ENCODE results near the gene GRM8. TPM values are rescaled to one million over a fixed set of nuclear protein-coding genes. Genes with fewer than 3 reads are reported as not detected.

Gene GRM8
- total and polyA plus RNA-seq, 2 experiments from 2014 or later: not detected

DNA sequence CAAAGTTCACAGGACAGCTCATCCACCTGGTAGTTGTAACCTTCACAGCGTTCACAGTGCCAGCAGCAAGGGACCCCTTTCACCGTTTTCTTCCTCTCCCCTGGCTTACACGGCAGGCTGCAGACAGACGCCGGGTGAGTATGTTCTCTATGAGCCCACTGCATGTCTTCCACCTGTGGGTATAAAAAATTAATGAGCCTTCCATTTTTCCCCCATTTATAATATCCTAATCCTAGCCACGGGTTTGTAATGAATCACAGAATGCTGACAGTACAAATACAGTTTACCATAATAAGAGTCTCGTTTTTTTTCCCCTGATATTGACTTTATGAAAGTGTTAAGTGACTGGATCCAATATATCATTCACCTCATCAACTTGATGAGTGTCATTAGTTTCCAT is 719.0 kb downstream of the GRM8 start:
- Histone ChIP-seq H3K4me1 (ENCODE audit: insufficient read depth) (no peaks in the 10 kb centered on the region), H3K9me2 (ENCODE audit: insufficient read depth) (no peaks in the 10 kb centered on the region), H2AFZ (no peak overlapping the region), H3K27me3 (replicated peaks; ENCODE audit: insufficient read depth) (no peaks in the 10 kb centered on the region), H3F3A (ENCODE audit: insufficient read depth) (no peaks in the 10 kb centered on the region), H3K79me2 (ENCODE audit: insufficient read depth) (no peaks in the 10 kb centered on the region), H4K20me1 (ENCODE audit: insufficient read depth) (no peaks in the 10 kb centered on the region), H3K9ac (no peak overlapping the region), H3K36me3 (ENCODE audit: low read depth) (no peaks in the 10 kb centered on the region), H3K4me2 (ENCODE audit: unreplicated experiment) (no peak overlapping the region), H3K27ac (no peak overlapping the region), H3K9me3 (ENCODE audit: low read depth) (no peaks in the 10 kb centered on the region), H3K4me3 (no peak overlapping the region)
- 28 to 44% methylated on average over 7 of the region's 7 CpGs for WGBS, 2 experiments (ENCODE audit: low coverage in 1 of 2, low lambda C conversion rate in 2 of 2, missing lambda C conversion rate in 2 of 2)
- DNase-seq: no peak
- in situ Hi-C loops (cut with MboI): no loop called here
- no peak for TF ChIP-seq EZH2 (IDR thresholded peaks at IDR 0.05; ENCODE audit: insufficient read depth, poor library complexity, severe bottlenecking)
- no peak for TF ChIP-seq EZH2phosphoT487 (IDR thresholded peaks at IDR 0.05; ENCODE audit: insufficient read depth, low read depth)

- no peaks in the 10 kb centered on the region for H3F3A ChIP-seq (ENCODE audit: insufficient read depth)
- no peak overlapping the region for H3K4me2 ChIP-seq (ENCODE audit: unreplicated experiment)
- H3K36me3 ChIP-seq (ENCODE audit: low read depth): no peaks in the 10 kb centered on the region
- H2AFZ ChIP-seq: no peak overlapping the region
- no peak for DNase-seq
- H3K27ac ChIP-seq: no peak overlapping the region
- H3K9me3 ChIP-seq (ENCODE audit: low read depth): no peaks in the 10 kb centered on the region
- TF ChIP-seq EZH2 (IDR thresholded peaks at IDR 0.05; ENCODE audit: insufficient read depth, poor library complexity, severe bottlenecking) (no peak), EZH2phosphoT487 (IDR thresholded peaks at IDR 0.05; ENCODE audit: insufficient read depth, low read depth) (no peak)
- no peaks in the 10 kb centered on the region for H3K79me2 ChIP-seq (ENCODE audit: insufficient read depth)
- no peaks in the 10 kb centered on the region for H3K4me1 ChIP-seq (ENCODE audit: insufficient read depth)
- no peaks in the 10 kb centered on the region for H3K9me2 ChIP-seq (ENCODE audit: insufficient read depth)
- no peaks in the 10 kb centered on the region for H4K20me1 ChIP-seq (ENCODE audit: insufficient read depth)
- in situ Hi-C loops (cut with MboI): no loop called here
- H3K4me3 ChIP-seq: no peak overlapping the region
- H3K9ac ChIP-seq: no peak overlapping the region
- H3K27me3 ChIP-seq (replicated peaks; ENCODE audit: insufficient read depth): no peaks in the 10 kb centered on the region
Observed at GRCh38 chr7:126529833-126530232, 722.9 kb downstream of the GRM8 start.

DNA sequence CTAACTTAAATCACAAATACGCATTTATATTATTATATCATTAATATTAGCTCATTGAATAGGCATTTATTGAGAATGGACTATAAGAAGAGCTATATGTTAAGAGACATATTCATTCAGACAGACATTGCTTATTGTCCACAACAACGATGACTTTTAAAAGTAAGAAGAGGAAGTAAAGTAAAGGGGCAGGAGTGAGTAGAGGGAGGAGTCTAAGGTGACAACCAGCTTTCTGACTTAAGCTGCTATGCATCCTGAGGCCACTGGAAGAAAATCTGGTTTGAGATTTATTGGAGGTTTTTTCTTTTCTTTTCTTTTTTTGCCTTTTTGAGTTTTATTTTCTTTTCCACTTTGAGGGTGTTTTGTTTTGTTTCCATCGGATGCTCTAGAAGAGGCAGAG is 723.5 kb downstream of the GRM8 start:
- Histone ChIP-seq H3K4me1 (ENCODE audit: insufficient read depth) (no peaks in the 10 kb centered on the region), H3K36me3 (ENCODE audit: low read depth) (no peaks in the 10 kb centered on the region), H3K9me2 (ENCODE audit: insufficient read depth) (no peaks in the 10 kb centered on the region), H3K27me3 (replicated peaks; ENCODE audit: insufficient read depth) (no peaks in the 10 kb centered on the region), H3K27ac (no peak overlapping the region), H3K4me2 (ENCODE audit: unreplicated experiment) (no peak overlapping the region), H4K20me1 (ENCODE audit: insufficient read depth) (no peaks in the 10 kb centered on the region), H3K79me2 (ENCODE audit: insufficient read depth) (no peaks in the 10 kb centered on the region), H3K9ac (no peak overlapping the region), H3K4me3 (no peak overlapping the region), H2AFZ (no peak overlapping the region), H3K9me3 (ENCODE audit: low read depth) (no peaks in the 10 kb centered on the region), H3F3A (ENCODE audit: insufficient read depth) (no peaks in the 10 kb centered on the region)
- no peak for DNase-seq
- in situ Hi-C loops (cut with MboI): no loop called here
- WGBS, 2 experiments (ENCODE audit: low coverage in 1 of 2, low lambda C conversion rate in 2 of 2, missing lambda C conversion rate in 2 of 2): 17 to 21% methylated on average over 3 of the region's 3 CpGs
- no peak for TF ChIP-seq EZH2 (IDR thresholded peaks at IDR 0.05; ENCODE audit: insufficient read depth, poor library complexity, severe bottlenecking)
- no peak for TF ChIP-seq EZH2phosphoT487 (IDR thresholded peaks at IDR 0.05; ENCODE audit: insufficient read depth, low read depth)

DNA sequence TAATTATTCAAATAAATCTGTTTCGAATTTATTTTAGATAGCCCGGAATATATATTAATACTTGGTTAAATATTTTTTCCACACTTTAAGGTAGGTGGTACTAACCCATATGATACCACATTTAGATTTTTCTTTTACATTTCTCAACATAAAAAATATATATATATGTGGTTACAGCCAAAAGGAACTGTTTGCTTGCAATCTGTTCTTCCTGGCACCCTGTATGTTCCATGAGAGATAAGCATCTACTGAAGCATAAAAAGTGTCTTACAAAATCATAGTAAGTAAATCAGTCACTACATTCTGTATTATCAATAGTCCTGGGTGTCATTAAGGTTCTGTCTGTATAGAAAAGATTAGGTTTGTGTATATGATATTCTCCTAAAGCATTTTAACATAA is 726.8 kb downstream of the GRM8 start:
- 4 to 10% methylated on average over 2 of the region's 2 CpGs for WGBS, 2 experiments (ENCODE audit: low coverage in 1 of 2, low lambda C conversion rate in 2 of 2, missing lambda C conversion rate in 2 of 2)
- no peaks in the 10 kb centered on the region for H3K79me2 ChIP-seq (ENCODE audit: insufficient read depth)
- no peaks in the 10 kb centered on the region for H3K4me1 ChIP-seq (ENCODE audit: insufficient read depth)
- no peak for DNase-seq
- no peaks in the 10 kb centered on the region for H4K20me1 ChIP-seq (ENCODE audit: insufficient read depth)
- no peaks in the 10 kb centered on the region for H3F3A ChIP-seq (ENCODE audit: insufficient read depth)
- no peaks in the 10 kb centered on the region for H3K36me3 ChIP-seq (ENCODE audit: low read depth)
- in situ Hi-C loops (cut with MboI): no loop called here
- H3K27me3 ChIP-seq (replicated peaks; ENCODE audit: insufficient read depth): no peaks in the 10 kb centered on the region
- no peak overlapping the region for H3K27ac ChIP-seq
- H2AFZ ChIP-seq: no peak overlapping the region
- no peak overlapping the region for H3K9ac ChIP-seq
- H3K9me3 ChIP-seq (ENCODE audit: low read depth): peaks cover 4% of the 10 kb centered on the region
- H3K4me2 ChIP-seq (ENCODE audit: unreplicated experiment): no peak overlapping the region
- no peaks in the 10 kb centered on the region for H3K9me2 ChIP-seq (ENCODE audit: insufficient read depth)
- no peak overlapping the region for H3K4me3 ChIP-seq
- TF ChIP-seq EZH2 (IDR thresholded peaks at IDR 0.05; ENCODE audit: insufficient read depth, poor library complexity, severe bottlenecking) (no peak), EZH2phosphoT487 (IDR thresholded peaks at IDR 0.05; ENCODE audit: insufficient read depth, low read depth) (no peak)

DNA sequence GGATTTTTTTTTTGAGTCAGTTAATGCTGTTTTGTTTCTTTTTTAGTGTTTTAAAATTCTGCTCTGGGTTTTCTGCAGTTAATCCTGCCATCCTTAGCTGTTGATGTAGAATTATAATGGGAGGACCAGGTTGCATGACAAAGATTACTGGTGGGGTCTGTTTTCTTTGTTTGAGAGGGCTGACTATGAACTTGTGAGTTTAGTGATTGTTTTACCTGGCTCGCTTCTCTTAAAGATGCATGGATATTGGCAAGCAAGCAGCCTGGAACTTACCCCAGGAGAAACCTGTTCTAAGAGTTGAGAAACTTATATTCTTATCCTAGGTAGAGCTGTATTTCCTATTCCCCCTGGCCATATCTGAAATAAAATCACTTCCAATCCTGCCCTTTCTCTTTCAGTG is 727.8 kb downstream of the GRM8 start:
- Histone ChIP-seq H3K9me2 (ENCODE audit: insufficient read depth) (no peaks in the 10 kb centered on the region), H3K4me1 (ENCODE audit: insufficient read depth) (no peaks in the 10 kb centered on the region), H3K36me3 (ENCODE audit: low read depth) (no peaks in the 10 kb centered on the region), H3K9me3 (ENCODE audit: low read depth) (peaks cover 4% of the 10 kb centered on the region), H3K4me2 (ENCODE audit: unreplicated experiment) (no peak overlapping the region), H4K20me1 (ENCODE audit: insufficient read depth) (no peaks in the 10 kb centered on the region), H3K4me3 (no peak overlapping the region), H3K27ac (no peak overlapping the region), H3F3A (ENCODE audit: insufficient read depth) (no peaks in the 10 kb centered on the region), H3K79me2 (ENCODE audit: insufficient read depth) (no peaks in the 10 kb centered on the region), H3K27me3 (replicated peaks; ENCODE audit: insufficient read depth) (no peaks in the 10 kb centered on the region), H2AFZ (no peak overlapping the region), H3K9ac (no peak overlapping the region)
- in situ Hi-C loops (cut with MboI): no loop called here
- DNase-seq: no peak
- TF ChIP-seq EZH2phosphoT487 (IDR thresholded peaks at IDR 0.05; ENCODE audit: insufficient read depth, low read depth) (no peak), EZH2 (IDR thresholded peaks at IDR 0.05; ENCODE audit: insufficient read depth, poor library complexity, severe bottlenecking) (no peak)
- 7 to 21% methylated on average over 1 of the region's 1 CpG for WGBS, 2 experiments (ENCODE audit: low coverage in 1 of 2, low lambda C conversion rate in 2 of 2, missing lambda C conversion rate in 2 of 2)

All from GM23248 (cell line).